Keratinocyte (primary cell): ENCODE data around the gene GDF2. TPM values are rescaled to one million over a fixed set of nuclear protein-coding genes. Genes with fewer than 3 reads are reported as not detected.

Experiments used
- DNase-seq: peaks from one replicate; pipeline ENCODE4 v3.0.0-alpha.2; 2011; ENCODE audit warnings: low read depth, missing footprints, low spot score
- FAIRE-seq: peaks from 2 replicates; lab custom pipeline; 2011; peaks lifted over from hg19 to GRCh38; lab: Jason Lieb, UNC
- H2AFZ ChIP-seq: 2 replicates; pipeline ENCODE4 v1.6.0; 2012; ENCODE audit warnings: low read length, control low read depth, inconsistent platforms; ENCODE audit not compliant: control insufficient read depth
- H3K27ac ChIP-seq: 2 replicates; pipeline ENCODE4 v1.5.1; 2011; ENCODE audit warnings: low read length; ENCODE audit not compliant: control insufficient read depth, insufficient read depth
- H3K27me3 ChIP-seq: 3 replicates; pipeline ENCODE4 v1.6.0; 2011; ENCODE audit warnings: low read length; ENCODE audit not compliant: control insufficient read depth, insufficient read depth; ENCODE audit errors: extremely low read depth
- H3K36me3 ChIP-seq, 2 experiments: 2 replicates in 1 of 2; 3 replicates in 1 of 2; pipeline ENCODE4 v1.5.1; 2011; ENCODE audit warnings: low read length in 2 of 2, mild to moderate bottlenecking in 1 of 2; ENCODE audit not compliant: control insufficient read depth in 2 of 2, insufficient read depth in 2 of 2; ENCODE audit errors: extremely low read depth in 1 of 2
- H3K4me1 ChIP-seq: 3 replicates; pipeline ENCODE4 v1.5.1; 2011; ENCODE audit warnings: low read length; ENCODE audit not compliant: control insufficient read depth, insufficient read depth; ENCODE audit errors: extremely low read depth
- H3K4me2 ChIP-seq: 3 replicates; pipeline ENCODE4 v1.6.0; 2011; ENCODE audit warnings: low read depth, low read length; ENCODE audit not compliant: control insufficient read depth, insufficient read depth; ENCODE audit errors: extremely low read depth
- H3K4me3 ChIP-seq, 3 experiments: fragments of 200-600 bp in 1 of 3; sonication (generic) in 1 of 3; 2 replicates in 2 of 3; 3 replicates in 1 of 3; pipeline ENCODE4 v1.5.1; 2011 to 2016; ENCODE audit warnings: low read length in 3 of 3, mild to moderate bottlenecking in 3 of 3, control low read depth in 2 of 3, inconsistent platforms in 1 of 3, low read depth in 1 of 3, mixed read lengths in 1 of 3, mixed run types in 1 of 3, moderate library complexity in 1 of 3; ENCODE audit not compliant: control insufficient read depth in 2 of 3, insufficient read depth in 2 of 3; ENCODE audit errors: extremely low read depth in 1 of 3
- H3K79me2 ChIP-seq: 2 replicates; pipeline ENCODE4 v1.6.0; 2012; ENCODE audit warnings: low read length; ENCODE audit not compliant: control insufficient read depth, insufficient read depth
- H3K9ac ChIP-seq: 3 replicates; pipeline ENCODE4 v1.6.0; 2011; ENCODE audit warnings: low read length; ENCODE audit not compliant: control insufficient read depth, insufficient read depth; ENCODE audit errors: extremely low read depth
- H3K9me1 ChIP-seq: 3 replicates; pipeline ENCODE4 v1.6.0; 2011; ENCODE audit warnings: low read length; ENCODE audit not compliant: control insufficient read depth, insufficient read depth; ENCODE audit errors: extremely low read depth
- H3K9me3 ChIP-seq: 2 replicates; pipeline ENCODE4 v1.5.1; 2012; ENCODE audit warnings: low read depth, low read length; ENCODE audit not compliant: control insufficient read depth
- H4K20me1 ChIP-seq: 3 replicates; pipeline ENCODE4 v1.6.0; 2011; ENCODE audit warnings: low read length; ENCODE audit not compliant: control insufficient read depth, insufficient read depth; ENCODE audit errors: extremely low read depth
- CTCF ChIP-seq, 3 experiments: IDR thresholded peaks in 1 of 3; conservative IDR thresholded peaks in 1 of 3; optimal IDR thresholded peaks in 1 of 3; 2 replicates in 2 of 3; 3 replicates in 1 of 3; pipeline versions ENCODE3 to v1.5.1; 2011; ENCODE audit warnings: low read length in 3 of 3, mild to moderate bottlenecking in 3 of 3, moderate library complexity in 2 of 3, control low read depth in 1 of 3, inconsistent platforms in 1 of 3; ENCODE audit not compliant: insufficient read depth in 2 of 3; ENCODE audit errors: extremely low read depth in 1 of 3
- EZH2 ChIP-seq: IDR thresholded peaks from one replicate; pipeline ENCODE4 v1.6.1; 2012; ENCODE audit warnings: inconsistent platforms, mild to moderate bottlenecking, low read length, moderate library complexity
- dilution Hi-C: fragments of 300-500 bp; cut with MboI; formaldehyde crosslinking; loops from one replicate; pipeline ENCODE4 v1.7.0; 2020; ENCODE audit warnings: low sequenced_read_pairs; ENCODE audit not compliant: extremely low pct_ligation_motif_present
- polyA plus RNA-seq, 5 experiments: library from polyadenylated mRNA; depleted of rRNA in 3 of 5; stranded (reverse) in 3 of 5; stranded (forward) in 1 of 5; unstranded in 1 of 5; fragments of >200 nt; gene quantifications; 1 replicate in 1 of 5; 2 replicates in 3 of 5; 3 replicates in 1 of 5; pipeline versions ENCODE4 v1.2.1 to v1.2.3, GENCODE V29; 2011 to 2012; ENCODE audit warnings: missing spikeins in 2 of 5, low read depth in 1 of 5, low replicate concordance in 1 of 5

GDF2 gene
- polyA plus RNA-seq, 1 donor (not counting 4 experiments of a cell fraction or from before 2014, with no cell fraction given) = not detected

- Histone ChIP-seq H3K79me2 (no peaks in the 10 kb centered on the region), H3K9ac (no peak overlapping the region)
- no peak for FAIRE-seq
Measured at GRCh38 chr10:47319784-47320183, 2.5 kb upstream of the GDF2 start.

DNA sequence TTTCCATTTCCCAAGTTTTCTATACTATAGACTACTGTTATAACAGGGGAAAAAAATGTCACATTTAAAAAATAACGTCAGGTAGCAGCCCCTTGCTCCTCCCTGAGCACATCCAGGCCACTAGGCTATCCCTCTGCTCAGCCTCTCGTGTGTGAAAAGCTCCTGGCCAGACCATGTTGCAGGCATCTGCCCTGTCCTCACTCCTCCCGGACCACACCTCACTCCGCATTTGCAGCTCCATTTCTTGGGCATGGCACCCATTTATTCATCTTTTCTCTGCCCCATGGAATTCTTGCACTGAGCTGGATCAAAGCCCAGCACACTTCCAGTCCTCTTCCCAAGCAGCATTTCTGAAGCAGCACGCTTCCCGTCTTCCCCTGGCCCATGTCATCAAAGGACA is 1.4 kb upstream of the GDF2 start:
- Histone ChIP-seq H3K4me2 (no peak overlapping the region), H3K4me1 (peaks cover 5% of the 10 kb centered on the region), H3K9me3 (no peaks in the 10 kb centered on the region), H3K9ac (no peak overlapping the region), H4K20me1 (no peaks in the 10 kb centered on the region), H3K27ac (no peak overlapping the region), H3K4me3 (no peak overlapping the region), H3K79me2 (no peaks in the 10 kb centered on the region), H3K27me3 (peaks cover 23% of the 10 kb centered on the region), H3K9me1 (no peaks in the 10 kb centered on the region), H3K36me3 (no peaks in the 10 kb centered on the region), H2AFZ (no peak overlapping the region)
- TF ChIP-seq EZH2 (no peak), CTCF (optimal IDR thresholded peaks at IDR 0.05 in 1 of 3, IDR thresholded peaks at IDR 0.05 in 1 of 3, conservative IDR thresholded peaks at IDR 0.05 in 1 of 3; ENCODE audit: extremely low read depth in 1 of 3, insufficient read depth in 2 of 3, low read length in 3 of 3) (no peak)
- DNase-seq (no peak), FAIRE-seq (no peak)
- dilution Hi-C loops = no loop called here

More at GRCh38 chr10:47319784-47320183, 2.5 kb upstream of the GDF2 start:
- Histone ChIP-seq H3K4me3 (no peak overlapping the region), H3K4me1 (peaks cover 5% of the 10 kb centered on the region), H2AFZ (no peak overlapping the region), H3K9me3 (no peaks in the 10 kb centered on the region), H3K4me2 (no peak overlapping the region), H3K9me1 (no peaks in the 10 kb centered on the region), H3K36me3 (no peaks in the 10 kb centered on the region), H3K27me3 (peaks cover 18% of the 10 kb centered on the region), H4K20me1 (no peaks in the 10 kb centered on the region), H3K27ac (no peak overlapping the region)
- no peak for DNase-seq
- TF ChIP-seq EZH2 = no peak
- TF ChIP-seq CTCF (optimal IDR thresholded peaks at IDR 0.05 in 1 of 3, IDR thresholded peaks at IDR 0.05 in 1 of 3, conservative IDR thresholded peaks at IDR 0.05 in 1 of 3; ENCODE audit: extremely low read depth in 1 of 3, insufficient read depth in 2 of 3, low read length in 3 of 3) = no peak
- dilution Hi-C loops = no loop called here
